HG03280 (cell line): ENCODE measurements around the gene FRMD4A.

Source experiments
- ATAC-seq: cut with Tn5 transposase; IDR thresholded peaks from one replicate; pipeline ENCODE4 v1.9.1; 2021; ENCODE audit warnings: mild to moderate bottlenecking, moderate library complexity; ENCODE audit not compliant: unreplicated experiment

Gene FRMD4A

DNA sequence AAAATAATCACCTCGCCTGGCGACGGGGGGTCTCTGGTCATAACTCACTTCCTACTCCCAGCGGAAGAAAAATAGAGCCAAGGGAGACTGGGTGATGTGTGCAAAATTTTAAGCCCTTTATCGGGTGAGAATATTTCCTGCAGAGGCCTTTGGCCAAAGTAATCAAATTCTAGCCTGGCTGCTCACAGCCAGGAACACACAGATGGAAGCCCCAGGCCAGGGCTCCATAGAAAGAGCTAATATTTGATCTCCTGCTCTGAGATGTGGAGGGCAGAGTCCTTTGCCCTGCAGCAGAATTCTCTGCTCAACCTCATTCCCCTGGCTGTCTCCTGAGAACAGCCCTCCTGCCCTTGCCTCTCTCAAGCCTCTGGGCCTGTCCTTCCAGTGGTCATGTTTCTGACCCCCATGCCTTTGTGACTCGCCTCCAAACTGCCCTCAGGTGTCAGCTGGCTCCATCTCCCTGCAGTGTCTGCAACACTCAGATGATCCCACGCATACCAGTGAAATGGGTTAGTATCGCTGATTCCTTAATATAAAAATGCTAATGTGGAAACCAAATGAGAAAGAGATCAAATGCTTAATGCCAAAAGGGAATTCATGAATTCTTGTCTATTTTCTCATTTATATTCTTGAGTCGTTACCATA, 34.5 kb downstream of the FRMD4A start:
- ATAC-seq: no peak

DNA sequence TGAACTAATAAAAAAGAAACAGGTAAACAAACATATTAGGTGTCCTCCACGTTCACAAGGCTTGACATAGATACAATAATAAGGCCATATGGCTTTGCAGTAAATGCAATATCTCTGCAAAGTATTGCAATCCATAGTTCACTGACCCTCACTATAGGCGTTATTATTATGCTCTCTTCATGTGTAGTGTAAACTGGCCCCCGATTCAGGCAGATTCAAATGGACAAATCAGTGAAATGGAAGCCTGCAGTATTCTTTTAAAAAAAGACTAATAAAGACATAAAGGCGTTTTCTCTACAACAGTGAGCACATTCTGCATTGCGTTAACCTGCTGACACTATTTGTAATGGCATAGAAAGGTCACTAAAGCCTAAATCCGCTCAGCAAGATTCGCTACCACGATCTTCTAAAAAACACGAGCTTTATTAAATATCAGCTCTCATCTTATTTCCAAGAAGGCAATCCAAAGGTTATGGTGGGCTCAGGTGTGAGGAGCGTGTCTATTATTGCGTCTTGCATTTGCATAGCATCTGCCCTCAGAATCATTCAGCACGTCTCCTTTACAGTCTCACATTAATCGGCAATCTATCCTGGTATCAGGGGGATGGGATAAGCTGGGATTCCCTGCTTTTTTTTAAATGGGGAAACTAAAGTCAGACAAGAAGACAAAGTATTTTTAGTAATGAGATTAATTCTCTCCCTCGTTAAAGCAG, 36.2 kb downstream of the FRMD4A start:
- ATAC-seq: no peak

DNA sequence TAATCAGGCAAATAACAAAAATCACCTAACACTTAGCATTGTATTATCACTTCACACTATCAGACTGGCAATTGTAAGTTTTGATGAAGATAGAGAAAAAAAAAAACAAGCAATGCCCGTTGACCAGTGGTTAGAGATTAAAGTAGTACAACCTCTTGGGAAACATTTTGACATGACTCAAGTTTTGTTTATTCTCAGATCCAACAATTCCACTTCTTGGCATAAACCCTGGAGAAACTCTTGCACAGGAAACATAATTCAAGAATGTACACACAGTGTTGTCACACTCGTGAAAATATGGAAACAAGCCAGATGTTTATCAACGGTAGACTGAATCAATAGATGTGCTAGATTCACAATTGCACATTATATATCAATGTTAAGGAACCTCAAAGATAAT, 37.2 kb downstream of the FRMD4A start:
- no peak for ATAC-seq

DNA sequence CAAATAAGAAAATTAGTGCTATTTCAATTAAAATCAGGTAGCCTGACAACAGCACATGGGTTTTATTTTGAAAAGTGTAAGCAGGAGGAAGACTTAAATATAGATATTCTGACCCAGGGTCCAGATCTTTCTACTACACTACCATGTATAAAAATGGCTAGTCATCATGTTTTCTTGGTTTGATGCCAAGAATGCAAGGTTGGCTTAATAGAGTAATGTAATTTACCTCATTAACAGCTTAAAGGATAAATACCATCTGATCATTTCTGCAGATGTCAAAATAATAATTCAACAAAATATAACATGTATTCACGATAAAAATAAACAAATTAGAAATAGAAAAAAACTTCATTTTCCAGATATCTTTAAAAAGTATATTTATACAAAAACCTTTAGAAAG, 39.4 kb downstream of the FRMD4A start:
- no peak for ATAC-seq

DNA sequence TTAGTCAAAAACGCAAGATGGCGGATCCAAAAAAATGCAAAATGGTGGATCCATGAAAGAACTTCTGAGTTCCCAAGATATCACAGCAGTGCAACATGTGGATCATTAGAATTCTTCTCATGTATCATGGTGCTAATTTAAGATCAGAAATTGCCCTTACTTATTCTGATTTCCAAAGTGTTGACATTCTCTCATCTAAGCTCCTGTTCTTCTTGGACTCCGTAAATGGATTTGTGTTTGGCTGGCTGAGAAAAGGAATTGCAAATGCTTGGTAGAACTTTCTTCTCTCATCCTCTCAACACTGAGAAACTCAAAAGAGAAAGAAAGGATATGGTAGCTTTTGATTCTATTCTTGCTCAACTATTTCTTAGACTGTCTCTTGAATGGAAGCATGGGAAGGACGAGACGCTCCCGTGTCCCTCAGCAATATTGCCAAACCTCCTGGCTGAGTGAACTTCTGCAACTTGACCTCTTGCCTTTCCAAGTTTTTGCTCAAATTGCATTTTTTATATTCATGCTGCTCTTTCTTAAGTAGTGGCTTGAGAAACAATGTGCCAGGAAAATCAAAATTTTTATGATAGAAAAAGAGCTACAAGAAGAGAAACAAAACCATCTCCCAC, 44.7 kb downstream of the FRMD4A start:
- no peak for ATAC-seq

DNA sequence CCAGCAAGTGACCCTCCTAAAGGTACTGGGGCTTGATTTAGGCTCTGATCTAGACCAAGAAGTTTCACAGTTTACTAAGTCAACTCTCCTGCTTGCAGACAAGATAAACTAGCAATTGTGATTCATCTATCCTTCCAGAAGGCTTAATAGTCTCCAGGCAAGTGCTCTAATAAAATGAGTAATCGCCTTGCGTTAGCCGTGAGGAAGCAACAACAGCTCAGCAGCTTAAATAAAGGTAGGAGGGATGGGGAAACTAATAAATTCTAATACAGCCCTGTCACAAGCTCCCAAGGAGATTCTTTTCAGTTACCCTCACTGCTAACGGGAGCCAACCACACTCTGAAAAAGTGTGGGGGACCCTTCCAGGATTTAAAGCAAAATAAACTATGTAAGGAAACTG, 48.4 kb downstream of the FRMD4A start:
- ATAC-seq: no peak

GRCh38 chr10:14278533-14278932, 52.2 kb downstream of the FRMD4A start:
- ATAC-seq: no peak

- ATAC-seq: no peak
Observed at GRCh38 chr10:14276210-14276609, 54.5 kb downstream of the FRMD4A start.

DNA sequence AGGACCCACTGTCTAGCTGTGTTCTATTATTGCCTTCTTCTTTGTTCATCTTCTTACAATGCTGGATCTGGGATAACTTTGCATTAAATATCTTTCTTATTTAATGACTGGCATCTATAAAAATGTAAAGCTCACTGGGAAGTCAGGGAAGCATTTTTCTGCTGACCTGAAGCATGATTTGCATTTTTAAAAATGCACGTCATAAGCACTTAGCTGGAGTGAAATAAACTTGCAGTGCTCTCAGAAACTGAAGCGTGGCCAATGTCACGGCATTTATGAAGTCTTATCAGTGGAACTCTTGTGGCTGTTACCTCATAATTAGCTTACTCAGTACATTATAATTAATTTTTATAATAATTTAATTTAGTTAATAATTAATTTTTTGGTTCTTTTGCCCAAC, 59.1 kb downstream of the FRMD4A start:
- ATAC-seq: no peak

DNA sequence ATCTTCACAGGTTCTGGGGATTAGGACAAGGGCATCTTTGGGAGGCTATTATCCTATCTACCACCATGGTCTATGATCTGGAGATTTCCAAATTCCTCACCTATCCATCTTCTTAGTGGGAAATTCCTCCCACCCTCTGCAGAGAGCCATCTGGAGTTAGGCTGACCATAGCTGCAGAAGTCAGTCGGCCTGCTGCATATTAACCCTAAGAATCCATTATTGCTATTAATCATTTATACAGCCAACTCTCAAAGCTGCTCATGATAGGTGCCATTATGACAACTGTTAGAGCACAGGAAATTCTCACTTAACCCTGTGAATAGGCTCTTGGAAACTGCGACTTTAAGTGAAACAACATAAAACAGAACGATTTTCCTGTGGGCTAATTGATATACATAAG, 60.4 kb downstream of the FRMD4A start:
- ATAC-seq: no peak

GRCh38 chr10:14265709-14266108, 65.0 kb downstream of the FRMD4A start:
- ATAC-seq: no peak

DNA sequence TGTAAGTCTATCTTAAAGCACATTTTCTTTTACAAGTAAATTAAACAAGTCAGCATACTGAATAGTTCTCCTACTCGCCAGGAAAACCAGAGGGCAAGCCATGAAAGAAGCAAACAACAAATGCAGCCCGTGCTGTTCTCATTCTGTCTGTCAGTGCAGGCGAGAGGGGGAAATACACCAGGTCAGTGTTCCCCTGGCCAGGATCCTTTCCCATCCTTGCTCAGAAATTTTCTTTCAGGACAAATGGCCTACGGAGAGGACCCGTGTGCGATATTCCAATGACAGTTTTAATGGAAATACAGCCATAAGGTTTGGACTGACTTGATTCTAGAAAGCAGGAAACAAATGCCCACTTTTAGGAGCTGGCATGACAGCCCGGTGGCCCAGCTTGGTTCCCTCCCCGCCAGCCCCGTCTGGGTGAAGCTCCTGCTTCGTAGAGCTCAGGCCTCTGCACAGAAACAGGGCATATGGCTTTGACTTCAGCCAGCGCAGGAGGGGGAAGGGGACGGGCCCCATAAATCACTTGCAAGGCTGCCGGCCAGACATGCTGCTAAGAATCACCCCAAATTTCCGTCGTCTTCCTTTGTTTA, 67.8 kb downstream of the FRMD4A start:
- no peak for ATAC-seq

DNA sequence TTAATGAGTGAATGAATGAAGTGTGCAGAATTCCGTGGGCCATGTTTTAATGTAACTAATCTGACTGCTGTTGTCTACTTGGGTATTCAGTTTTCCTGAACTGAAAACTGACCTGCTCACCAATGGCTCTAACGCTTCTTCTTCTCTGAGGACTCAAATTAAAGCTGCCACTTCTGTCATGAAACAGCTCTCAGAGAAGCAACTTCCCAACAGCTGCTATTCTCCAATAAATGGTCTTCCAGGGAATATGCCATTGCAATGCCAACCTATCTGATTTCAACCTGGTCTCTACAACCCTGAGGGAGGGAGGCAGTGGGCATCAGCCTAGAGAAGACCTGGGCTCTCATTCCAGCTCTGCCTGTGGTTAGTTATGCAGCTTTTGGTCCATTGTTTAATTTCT, 69.4 kb downstream of the FRMD4A start:
- ATAC-seq: no peak

- ATAC-seq: no peak
Observed at GRCh38 chr10:14259696-14260566, 70.8 kb downstream of the FRMD4A start.

- no peak for ATAC-seq
Observed at GRCh38 chr10:14254368-14254767, 76.4 kb downstream of the FRMD4A start.

DNA sequence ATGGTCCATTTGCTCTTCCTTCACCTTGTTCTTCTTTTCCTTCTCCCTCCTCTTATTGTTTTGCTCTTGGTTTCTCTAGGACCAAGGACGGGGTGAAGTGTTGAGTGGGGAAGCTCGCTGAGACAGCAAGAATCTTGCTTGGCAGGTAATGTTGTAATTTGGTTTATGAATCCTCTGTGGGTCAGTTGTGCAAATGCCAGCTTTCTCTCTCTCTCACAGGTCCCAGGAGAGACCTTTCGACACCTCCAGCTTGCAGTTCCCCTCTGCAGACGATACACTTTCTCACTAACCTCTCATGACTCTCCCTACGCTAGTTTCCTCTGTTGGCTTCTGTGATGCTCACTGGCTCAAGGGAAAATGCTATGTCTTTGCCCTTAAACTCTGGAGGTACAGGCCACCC, 77.0 kb downstream of the FRMD4A start:
- no peak for ATAC-seq

DNA sequence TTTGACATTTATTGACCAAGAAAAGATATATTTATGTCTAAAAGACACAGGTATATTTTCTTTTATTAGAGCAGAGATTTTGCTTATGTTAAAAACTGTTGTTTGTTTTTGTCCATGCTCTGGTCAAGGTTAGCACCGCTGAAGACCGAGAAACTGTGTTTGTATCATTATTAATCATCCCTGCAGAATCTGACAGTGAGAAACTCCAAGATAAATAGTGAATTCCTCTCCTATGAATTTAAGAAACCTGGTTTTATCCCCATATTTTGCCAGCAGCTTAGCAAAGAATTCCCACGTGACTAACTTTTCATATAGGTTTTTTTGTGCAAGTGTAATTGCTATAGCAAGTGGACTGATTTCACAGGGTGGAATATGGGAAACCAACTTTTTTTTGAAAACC, 77.6 kb downstream of the FRMD4A start:
- no peak for ATAC-seq

GRCh38 chr10:14250496-14251076, 80.1 kb downstream of the FRMD4A start:
- no peak for ATAC-seq

GRCh38 chr10:14247377-14248116, 83.2 kb downstream of the FRMD4A start:
- no peak for ATAC-seq

GRCh38 chr10:14244801-14245211, 85.9 kb downstream of the FRMD4A start:
- no peak for ATAC-seq
